Posterior cingulate gyrus (tissue), 11 donors: ENCODE results near the gene PRR22.
"Not testable (repeated sequence)": the region's sequence is repeated elsewhere in the genome, so short reads cannot be mapped to it uniquely, and the experiment has no call there.

Experiments
- DNase-seq, 10 donors: peaks; one replicate each; pipeline versions ENCODE4 v3.0.0 to v3.0.0-alpha.2; 2020 to 2021; ENCODE audit warnings: mixed read lengths in 3 of 10
- intact Hi-C: fragments of 100-400 bp; cut with DNase I; formaldehyde crosslinking; loops from one replicate; pipeline ENCODE4 v1.15.1; 2023

PRR22 gene

DNA sequence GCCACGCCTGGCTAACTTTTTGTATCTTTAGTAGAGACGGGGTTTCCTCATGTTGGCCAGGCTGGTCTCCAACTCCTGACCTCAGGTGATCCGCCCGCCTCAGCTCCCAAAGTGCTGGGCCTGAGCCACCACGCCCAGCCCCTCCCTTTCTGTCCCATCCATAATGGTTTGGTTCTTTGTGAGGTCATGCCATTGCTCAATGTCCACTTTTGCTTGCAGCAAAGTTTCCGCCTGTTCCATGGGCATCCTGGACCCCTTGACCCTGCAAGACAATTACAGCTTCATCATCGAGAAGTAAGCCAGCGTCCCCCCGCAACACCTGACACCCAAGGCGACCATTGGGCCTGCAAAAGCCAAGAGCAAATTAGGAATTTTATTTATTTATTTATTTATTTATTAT is 16.6 kb downstream of the PRR22 start:
- no peak for DNase-seq
- intact Hi-C loops = no loop called here

DNA sequence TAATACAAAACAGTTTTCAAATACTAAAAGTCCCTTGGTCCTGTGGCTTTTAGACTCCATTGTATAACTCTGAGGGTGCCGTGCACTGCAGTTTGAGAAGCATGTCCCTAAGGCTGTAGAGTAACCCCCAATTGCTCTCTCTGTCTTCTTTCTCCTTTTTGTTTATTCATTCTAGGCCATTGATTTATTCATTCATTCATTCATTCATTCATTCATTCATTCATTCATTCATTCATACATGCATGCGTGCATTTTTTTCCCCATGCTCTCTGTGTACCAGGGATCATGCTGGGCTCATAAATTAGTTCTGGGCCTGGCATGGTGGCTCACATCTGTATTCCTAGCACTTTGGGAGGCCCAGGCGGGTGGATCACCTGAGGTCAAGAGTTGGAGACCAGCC is 19.3 kb downstream of the PRR22 start:
- DNase-seq = no peak
- intact Hi-C loops = no loop called here

GRCh38 chr19:5762608-5763217 is 21.8 kb downstream of the PRR22 start:
- intact Hi-C loops = no loop called here
- DNase-seq = no peak

GRCh38 chr19:5753743-5754142 is 30.8 kb downstream of the PRR22 start:
- intact Hi-C loops = no loop called here
- no peak for DNase-seq

DNA sequence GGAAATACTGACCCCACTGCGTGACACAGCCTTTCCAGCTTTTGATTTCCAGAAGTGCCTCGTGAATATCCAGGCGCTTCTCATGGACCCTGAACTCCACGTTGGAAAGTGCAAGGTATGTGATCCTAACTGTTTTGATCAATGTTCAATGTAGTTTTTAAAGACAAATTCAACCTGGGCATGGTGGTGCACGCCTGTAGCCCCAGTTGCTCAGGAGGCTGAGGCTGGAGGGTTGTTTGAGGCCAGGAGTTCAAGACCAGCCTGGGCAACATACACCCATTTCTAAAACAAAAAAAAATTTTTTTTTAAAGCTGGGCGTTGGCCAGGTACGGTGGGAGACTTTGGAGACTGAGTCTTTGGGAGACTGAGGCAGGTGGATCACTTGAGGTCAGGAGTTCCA is 32.8 kb downstream of the PRR22 start:
- DNase-seq = no peak
- intact Hi-C loops = no loop called here

DNA sequence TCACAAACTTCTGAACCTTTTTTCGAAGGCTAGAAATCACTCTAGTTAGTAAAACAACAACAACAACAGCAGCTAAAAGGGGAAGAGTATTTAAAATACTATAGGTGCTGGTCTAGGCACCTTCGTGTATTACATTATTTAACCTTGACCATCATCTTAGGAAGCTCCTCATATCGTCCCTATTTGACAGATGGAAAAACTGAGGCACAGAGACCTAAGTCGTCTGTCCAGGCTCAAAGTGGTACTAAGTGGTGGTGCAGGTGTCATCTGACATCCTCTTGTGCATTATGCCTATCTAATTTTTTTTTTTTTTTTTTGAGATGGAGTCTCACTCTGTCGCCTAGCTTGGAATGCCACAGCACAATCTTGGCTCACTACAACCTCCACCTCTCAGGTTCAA is 35.0 kb downstream of the PRR22 start:
- intact Hi-C loops = no loop called here
- no peak for DNase-seq

DNA sequence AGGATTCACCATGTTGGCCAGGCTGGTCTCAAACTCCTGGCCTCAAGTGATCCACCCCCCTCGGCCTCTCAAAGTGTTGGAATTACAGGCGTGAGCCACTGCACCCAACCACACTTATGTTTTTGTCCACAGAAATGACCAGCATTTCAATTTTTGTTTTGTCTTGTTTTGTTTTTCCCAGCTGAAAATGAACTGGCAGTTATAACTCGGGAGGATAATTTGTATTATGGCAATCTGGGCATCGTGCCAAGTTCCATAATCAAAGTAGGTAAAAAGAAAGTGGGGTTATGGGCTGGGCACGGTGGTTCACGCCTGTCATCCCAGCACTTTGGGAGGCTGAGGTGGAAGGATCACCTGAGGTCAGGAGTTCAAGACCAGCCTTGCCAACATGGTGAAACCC is 35.6 kb downstream of the PRR22 start:
- DNase-seq, intact Hi-C loops: not testable (repeated sequence)

- DNase-seq, intact Hi-C loops: not testable (repeated sequence)
These were observed 39.5 kb downstream of the PRR22 start for GRCh38 chr19:5744999-5745398.

GRCh38 chr19:5743630-5744029 is 40.9 kb downstream of the PRR22 start:
- DNase-seq = no peak
- intact Hi-C loops = no loop called here

DNA sequence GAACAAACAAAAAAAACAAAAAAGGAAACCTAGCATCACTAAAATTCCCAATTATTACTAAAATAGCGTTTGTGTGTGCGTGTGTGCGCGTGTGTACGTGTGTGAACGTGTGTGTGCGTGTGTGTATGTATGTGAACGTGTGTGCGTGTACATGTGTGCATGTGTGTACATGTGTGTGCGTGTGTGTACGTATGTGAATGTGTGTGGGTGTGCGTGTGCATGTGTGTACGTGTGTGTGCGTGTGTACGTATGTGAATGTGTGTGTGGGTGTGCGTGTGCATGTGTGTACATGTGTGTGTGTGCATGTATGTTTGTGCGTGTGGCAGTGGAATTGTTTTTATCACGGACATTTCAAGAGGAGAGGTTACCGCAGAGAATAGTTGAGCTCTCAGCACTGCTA is 42.5 kb downstream of the PRR22 start:
- DNase-seq = no peak
- intact Hi-C loops = no loop called here

DNA sequence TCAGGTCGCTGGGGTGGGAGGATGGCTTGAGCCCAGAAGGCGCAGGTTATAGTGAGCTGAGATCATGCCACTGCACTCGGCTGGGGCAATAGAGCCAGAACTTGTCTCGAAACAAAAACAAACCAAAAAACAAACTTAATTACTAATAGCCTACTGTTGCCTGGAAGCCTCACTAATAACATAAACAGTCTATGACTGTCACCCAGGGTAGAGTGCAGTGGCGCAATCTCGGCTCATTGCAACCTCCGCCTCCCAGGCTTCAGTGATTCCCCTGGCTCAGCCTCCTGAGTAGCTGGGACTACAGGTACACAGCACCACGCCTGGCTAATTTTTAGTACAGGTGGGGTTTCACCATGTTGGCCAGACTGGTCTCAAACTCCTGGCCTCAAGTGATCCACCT is 46.1 kb downstream of the PRR22 start:
- intact Hi-C loops = no loop called here
- peak in 1 of 10 donors; percentile 29 for DNase-seq

- DNase-seq, intact Hi-C loops: not testable (repeated sequence)
These were observed 51.4 kb downstream of the PRR22 start for GRCh38 chr19:5733172-5733571.
